Skin epidermis (tissue), 12 donors: ENCODE measurements around the gene CABP1.

Experiments used
- H3K27ac ChIP-seq, 21 experiments: fragments of 200-600 bp; sonication (generic) in 11 of 21; one replicate each; pipeline ENCODE4 v1.5.0; 2020; ENCODE audit warnings: mild to moderate bottlenecking in 3 of 21, inconsistent platforms in 2 of 21, moderate library complexity in 2 of 21
- H3K4me3 ChIP-seq, 7 experiments: fragments of 200-600 bp; sonication (generic) in 2 of 7; one replicate each; pipeline ENCODE4 v1.5.0; 2020; ENCODE audit warnings: inconsistent platforms in 2 of 7, mild to moderate bottlenecking in 2 of 7, moderate library complexity in 1 of 7

CABP1 gene

GRCh38 chr12:120630104-120630892, 10.1 kb upstream of the CABP1 start:
- Histone ChIP-seq H3K4me3 (no peak overlapping the region), H3K27ac (no peak overlapping the region)

- H3K27ac ChIP-seq, result no peak overlapping the region
- no peak overlapping the region for H3K4me3 ChIP-seq
These were observed 9.3 kb upstream of the CABP1 start for GRCh38 chr12:120631097-120631496.

- peak overlapping the region in 6 of 7 experiments; percentile 22 to 48 (median 35) for H3K4me3 ChIP-seq
- H3K27ac ChIP-seq, result no peak overlapping the region
These were observed 721 bp downstream of the CABP1 start for GRCh38 chr12:120640861-120641833.

- Histone ChIP-seq H3K27ac (no peak overlapping the region), H3K4me3 (no peak overlapping the region)
These were observed 1.7 kb downstream of the CABP1 start for GRCh38 chr12:120642121-120642520.

GRCh38 chr12:120642826-120643225, 2.4 kb downstream of the CABP1 start:
- Histone ChIP-seq H3K27ac (no peak overlapping the region), H3K4me3 (no peak overlapping the region)

- no peak overlapping the region for H3K27ac ChIP-seq
- H3K4me3 ChIP-seq, result no peak overlapping the region
These were observed 3.1 kb downstream of the CABP1 start for GRCh38 chr12:120643574-120643973.

GRCh38 chr12:120646044-120646443, 5.6 kb downstream of the CABP1 start:
- Histone ChIP-seq H3K4me3 (no peak overlapping the region), H3K27ac (no peak overlapping the region)

- no peak overlapping the region for H3K27ac ChIP-seq
- no peak overlapping the region for H3K4me3 ChIP-seq
These were observed 6.9 kb downstream of the CABP1 start for GRCh38 chr12:120647375-120647755.

GRCh38 chr12:120649442-120650232, 9.2 kb downstream of the CABP1 start:
- peak overlapping the region in 4 of 21 experiments; percentile 16 to 76 (median 64) for H3K27ac ChIP-seq
- H3K4me3 ChIP-seq, result peak overlapping the region in 3 of 7 experiments; percentile 4 to 29 (median 16)

- Histone ChIP-seq H3K27ac (peak overlapping the region in 2 of 21 experiments; percentile 55 to 76), H3K4me3 (peak overlapping the region in 2 of 7 experiments; percentile 4 to 29)
These were observed 9.8 kb downstream of the CABP1 start for GRCh38 chr12:120650233-120650690.

GRCh38 chr12:120651821-120652220, 11.4 kb downstream of the CABP1 start:
- Histone ChIP-seq H3K27ac (no peak overlapping the region), H3K4me3 (peak overlapping the region in 1 of 7 experiments; percentile 29)

- H3K27ac ChIP-seq, result no peak overlapping the region
- no peak overlapping the region for H3K4me3 ChIP-seq
These were observed 12.4 kb downstream of the CABP1 start for GRCh38 chr12:120652656-120653435.

GRCh38 chr12:120653611-120654010, 13.2 kb downstream of the CABP1 start:
- H3K27ac ChIP-seq, result no peak overlapping the region
- no peak overlapping the region for H3K4me3 ChIP-seq

GRCh38 chr12:120654656-120655055, 14.2 kb downstream of the CABP1 start:
- Histone ChIP-seq H3K4me3 (no peak overlapping the region), H3K27ac (no peak overlapping the region)

- Histone ChIP-seq H3K4me3 (no peak overlapping the region), H3K27ac (no peak overlapping the region)
These were observed 15.6 kb downstream of the CABP1 start for GRCh38 chr12:120656008-120656407.

GRCh38 chr12:120658286-120659150, 18.1 kb downstream of the CABP1 start:
- Histone ChIP-seq H3K27ac (no peak overlapping the region), H3K4me3 (no peak overlapping the region)

- Histone ChIP-seq H3K27ac (no peak overlapping the region), H3K4me3 (no peak overlapping the region)
These were observed 18.7 kb downstream of the CABP1 start for GRCh38 chr12:120659151-120659525.

- H3K27ac ChIP-seq, result no peak overlapping the region
- H3K4me3 ChIP-seq, result no peak overlapping the region
These were observed 21.0 kb downstream of the CABP1 start for GRCh38 chr12:120661432-120661831.
